ENCODE measurements around the gene XRCC5.

- TF ChIP-seq CTCF (IDR thresholded peaks at IDR 0.05) (peak; percentile 39), REST (IDR thresholded peaks at IDR 0.05; ENCODE audit: insufficient read depth in 1 of 2, low read depth in 2 of 2, low read length in 1 of 2) (no peak), POLR2AphosphoS5 (IDR thresholded peaks at IDR 0.05; ENCODE audit: low read depth, low read length) (no peak), SIN3A (IDR thresholded peaks at IDR 0.05; ENCODE audit: borderline replicate concordance, insufficient read depth, low read depth, low read length) (no peak)
Observed at GRCh38 chr2:216064014-216064630, 45.0 kb upstream of the XRCC5 start.
